Osteocyte (in vitro differentiated cells): Measurements from ENCODE around the gene BHLHE40. TPM values are rescaled to one million over a fixed set of nuclear protein-coding genes. Genes with fewer than 3 reads are reported as not detected.
"Not testable (repeated sequence)": the region's sequence is repeated elsewhere in the genome, so short reads cannot be mapped to it uniquely, and the experiment has no call there.

Experiments used
- DNase-seq: peaks from one replicate; pipeline ENCODE4 v3.0.0; 2021; ENCODE audit warnings: mixed read lengths; ENCODE audit not compliant: unreplicated experiment; ENCODE audit errors: extremely low spot score
- H3K27ac Mint-ChIP-seq: one replicate; pipeline ENCODE4 v1.8.0; 2021; ENCODE audit warnings: mild to moderate bottlenecking, mixed read lengths; ENCODE audit not compliant: unreplicated experiment
- H3K27me3 Mint-ChIP-seq: one replicate; pipeline ENCODE4 v1.8.0; 2021; ENCODE audit warnings: mixed read lengths; ENCODE audit not compliant: unreplicated experiment
- H3K36me3 Mint-ChIP-seq: one replicate; pipeline ENCODE4 v1.8.0; 2021; ENCODE audit warnings: mixed read lengths; ENCODE audit not compliant: unreplicated experiment
- H3K4me1 Mint-ChIP-seq: one replicate; pipeline ENCODE4 v1.8.0; 2021; ENCODE audit warnings: mixed read lengths; ENCODE audit not compliant: unreplicated experiment
- H3K4me3 Mint-ChIP-seq: one replicate; pipeline ENCODE4 v1.8.0; 2021; ENCODE audit warnings: mild to moderate bottlenecking, moderate library complexity, mixed read lengths; ENCODE audit not compliant: unreplicated experiment
- H3K9me3 Mint-ChIP-seq: one replicate; pipeline ENCODE4 v1.8.0; 2021; ENCODE audit warnings: mixed read lengths; ENCODE audit not compliant: unreplicated experiment
- CTCF ChIP-seq: fragments of 200-600 bp; sonication (generic); IDR thresholded peaks from 2 replicates; pipeline ENCODE4 v1.5.0; 2021; ENCODE audit warnings: antibody characterized with exemption, mild to moderate bottlenecking, moderate library complexity
- total RNA-seq: library from RNA; stranded (reverse); gene quantifications from 2 replicates; pipeline ENCODE4 v1.2.1, GENCODE V29; 2021

Gene BHLHE40
- total RNA-seq, 1 donor from 2014 or later: 34.1 TPM

DNA sequence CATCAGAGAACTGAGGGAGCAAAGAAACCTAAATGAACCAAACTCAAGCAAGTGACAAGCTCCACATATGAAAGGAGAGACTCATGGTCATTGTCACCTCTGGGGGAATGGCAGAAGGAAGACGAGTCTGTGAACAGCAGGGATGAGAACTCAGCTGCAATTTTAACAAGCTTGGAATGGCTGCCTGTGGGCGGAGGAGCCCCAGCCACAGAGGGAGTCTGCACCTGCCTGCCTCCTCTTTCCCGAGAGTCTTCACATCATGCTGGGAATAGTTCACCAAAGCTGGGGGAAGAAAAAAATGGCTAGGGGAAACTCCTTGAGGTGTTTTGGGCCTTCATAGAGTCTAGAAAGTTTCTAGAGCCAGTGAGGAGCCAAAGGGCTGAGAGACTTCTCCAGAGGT lies 21.3 kb upstream of the BHLHE40 start:
- DNase-seq: no peak
- Mint-ChIP-seq H3K36me3 (peaks cover 7% of the 10 kb centered on the region), H3K4me3 (no peak overlapping the region), H3K4me1 (no peaks in the 10 kb centered on the region), H3K9me3 (peaks cover 8% of the 10 kb centered on the region), H3K27ac (no peak overlapping the region), H3K27me3 (no peaks in the 10 kb centered on the region)
- no peak for TF ChIP-seq CTCF

DNA sequence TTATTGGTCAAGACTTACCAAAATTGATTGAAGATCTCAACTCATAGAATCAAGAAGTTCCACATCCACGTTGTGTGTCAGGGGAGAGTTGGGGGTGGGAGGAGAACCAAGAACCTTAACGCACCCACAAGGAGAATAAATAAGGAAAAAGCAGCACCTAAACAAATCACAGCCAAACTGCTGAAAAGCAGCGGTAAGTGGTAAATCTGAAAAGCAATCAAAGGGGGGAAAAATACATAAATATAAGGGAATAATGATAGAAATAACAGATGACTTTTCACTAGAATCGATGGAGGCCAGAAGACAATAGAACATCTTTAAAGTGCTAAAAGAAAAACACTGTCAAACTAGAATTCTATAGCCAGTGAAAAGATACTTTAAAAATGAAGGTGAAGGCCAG lies 20.1 kb upstream of the BHLHE40 start:
- no peak for DNase-seq
- no peak overlapping the region for H3K27ac Mint-ChIP-seq
- H3K36me3 Mint-ChIP-seq: peaks cover 7% of the 10 kb centered on the region

DNA sequence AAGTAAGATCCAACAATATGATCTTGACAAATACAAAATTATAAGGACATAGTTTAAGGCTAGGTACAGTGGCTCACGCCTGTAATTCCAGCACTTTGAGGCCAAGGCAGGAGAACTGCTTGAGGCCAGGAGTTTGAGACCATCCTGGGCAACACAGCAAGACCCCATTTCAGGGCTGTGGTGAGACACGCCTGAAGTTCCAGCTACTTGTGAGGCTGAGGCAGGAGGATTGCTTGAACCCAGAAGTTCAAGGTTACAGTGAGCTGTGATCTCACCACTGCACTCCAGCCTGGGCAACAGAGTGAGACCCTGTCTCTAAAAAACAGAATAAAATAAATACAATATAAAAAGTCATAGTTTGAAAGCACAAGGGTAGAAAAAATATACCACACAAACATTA lies 17.4 kb upstream of the BHLHE40 start:
- not testable (repeated sequence) for H3K36me3 Mint-ChIP-seq, H3K27me3 Mint-ChIP-seq, H3K4me3 Mint-ChIP-seq, H3K27ac Mint-ChIP-seq, DNase-seq, H3K9me3 Mint-ChIP-seq, H3K4me1 Mint-ChIP-seq

More for the DNA sequence above, 20.1 kb upstream of the BHLHE40 start:
- Mint-ChIP-seq H3K9me3 (peaks cover 8% of the 10 kb centered on the region), H3K4me3 (no peak overlapping the region), H3K27me3 (no peaks in the 10 kb centered on the region), H3K4me1 (peaks cover 5% of the 10 kb centered on the region)
- TF ChIP-seq CTCF: no peak

DNA sequence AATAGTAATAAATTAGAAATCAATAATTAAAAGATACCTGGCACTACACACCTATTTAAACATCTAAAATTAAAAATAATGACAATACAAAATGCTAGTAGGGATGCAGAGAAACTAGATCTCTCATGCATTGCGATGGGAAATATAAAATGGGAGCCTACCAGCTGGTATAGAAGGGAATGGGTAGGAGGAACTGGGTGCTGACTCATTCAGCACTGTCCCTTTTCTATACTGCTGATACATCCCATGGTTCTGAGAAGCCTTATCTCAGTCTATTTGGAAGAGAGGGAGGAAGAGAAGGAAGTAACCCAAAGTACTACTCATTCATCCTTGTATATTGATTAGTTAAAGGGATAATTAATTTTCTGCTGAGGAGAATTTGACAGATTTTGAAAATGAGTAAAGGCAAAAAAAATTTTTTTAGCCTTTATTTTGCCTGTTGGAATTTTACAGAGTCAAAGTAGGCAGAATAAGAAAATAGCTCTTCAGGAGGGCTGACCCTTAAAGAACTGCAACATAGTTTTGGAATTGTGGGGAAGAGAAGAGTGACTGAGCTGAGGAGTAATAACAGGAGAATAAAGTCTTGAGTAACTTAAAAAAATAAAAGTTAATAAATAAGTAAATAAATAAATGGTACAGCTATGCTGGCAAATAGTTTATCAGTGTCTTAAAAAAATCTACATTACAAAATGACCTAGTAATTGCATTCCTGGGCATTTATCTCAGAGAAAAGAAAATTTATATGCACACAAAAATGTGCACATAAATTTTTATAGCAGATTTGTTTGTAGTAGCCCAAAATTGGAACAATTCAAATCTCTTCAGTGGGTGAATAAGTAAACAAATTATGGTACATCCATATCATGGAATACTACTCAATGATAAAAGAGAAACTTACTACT lies 15.3 kb upstream of the BHLHE40 start:
- no peak overlapping the region for H3K4me3 Mint-ChIP-seq
- peaks cover 7% of the 10 kb centered on the region for H3K36me3 Mint-ChIP-seq
- TF ChIP-seq CTCF: no peak
- peaks cover 5% of the 10 kb centered on the region for H3K4me1 Mint-ChIP-seq
- H3K9me3 Mint-ChIP-seq: peaks cover 10% of the 10 kb centered on the region
- H3K27ac Mint-ChIP-seq: no peak overlapping the region
- peaks cover 3% of the 10 kb centered on the region for H3K27me3 Mint-ChIP-seq
- DNase-seq: no peak

GRCh38 chr3:4966006-4966405 lies 13.2 kb upstream of the BHLHE40 start:
- not testable (repeated sequence) for H3K27ac Mint-ChIP-seq, DNase-seq, H3K4me1 Mint-ChIP-seq, H3K4me3 Mint-ChIP-seq, H3K27me3 Mint-ChIP-seq, H3K36me3 Mint-ChIP-seq
- H3K9me3 Mint-ChIP-seq: peaks cover 11% of the 10 kb centered on the region

DNA sequence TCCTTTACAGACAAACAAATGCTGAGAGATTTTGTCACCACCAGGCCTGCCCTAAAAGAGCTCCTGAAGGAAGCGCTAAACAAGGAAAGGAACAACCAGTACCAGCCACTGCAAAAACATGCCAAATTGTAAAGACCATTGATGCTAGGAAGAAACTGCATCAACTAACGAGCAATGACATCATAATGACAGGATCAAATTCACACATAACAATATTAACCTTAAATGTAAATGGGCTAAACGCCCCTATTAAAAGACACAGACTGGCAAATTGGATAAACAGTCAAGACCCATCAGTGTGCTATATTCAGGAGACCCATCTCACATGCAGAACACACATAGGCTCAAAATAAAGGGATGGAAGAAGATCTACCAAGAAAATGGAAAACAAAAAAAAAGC lies 11.6 kb upstream of the BHLHE40 start:
- H3K36me3 Mint-ChIP-seq, H3K4me3 Mint-ChIP-seq, H3K27ac Mint-ChIP-seq, H3K27me3 Mint-ChIP-seq, DNase-seq, H3K4me1 Mint-ChIP-seq: not testable (repeated sequence)
- peaks cover 11% of the 10 kb centered on the region for H3K9me3 Mint-ChIP-seq

DNA sequence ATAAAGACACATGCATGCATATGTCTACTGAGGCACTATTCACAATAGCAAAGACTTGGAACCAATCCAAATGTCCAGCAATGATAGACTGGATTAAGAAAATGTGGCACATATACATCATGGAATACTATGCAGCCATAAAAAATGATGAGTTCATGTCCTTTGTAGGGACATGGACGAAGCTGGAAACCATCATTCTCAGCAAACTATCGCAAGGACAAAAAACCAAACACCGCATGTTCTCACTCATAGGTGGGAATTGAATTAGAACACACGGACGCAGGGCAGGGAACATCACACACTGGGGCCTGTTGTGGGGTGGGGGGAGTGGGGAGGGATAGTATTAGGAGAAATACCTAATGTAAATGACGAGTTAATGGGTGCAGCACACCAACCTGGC lies 7.8 kb upstream of the BHLHE40 start:
- not testable (repeated sequence) for H3K4me1 Mint-ChIP-seq, DNase-seq, H3K27ac Mint-ChIP-seq, H3K36me3 Mint-ChIP-seq, H3K4me3 Mint-ChIP-seq, H3K27me3 Mint-ChIP-seq
- peaks cover 11% of the 10 kb centered on the region for H3K9me3 Mint-ChIP-seq
